Smooth muscle cell (in vitro differentiated cells): ENCODE results near the gene FAM13A. TPM values are rescaled to one million over a fixed set of nuclear protein-coding genes. Genes with fewer than 3 reads are reported as not detected.
A peak's percentile ranks its signal among the peaks of the same experiment; 100 is the strongest.

Source experiments
- DNase-seq: peaks from one replicate; lab custom pipeline; 2025; ENCODE audit not compliant: unreplicated experiment; lab: John Stamatoyannopoulos, UW
- H2AFZ ChIP-seq: fragments of 200-600 bp; sonication (generic); 2 replicates; pipeline ENCODE4 v1.6.0; 2016; ENCODE audit warnings: antibody characterized with exemption, low read depth, mild to moderate bottlenecking
- H3F3A ChIP-seq: fragments of 200-600 bp; sonication (generic); 2 replicates; pipeline ENCODE4 v1.6.0; 2017; ENCODE audit warnings: antibody characterized with exemption, low read depth
- H3K27ac ChIP-seq: fragments of 200-600 bp; sonication (generic); 2 replicates; pipeline ENCODE4 v1.5.1; 2016; ENCODE audit warnings: low read depth, mild to moderate bottlenecking
- H3K27me3 ChIP-seq: fragments of 200-600 bp; sonication (generic); 2 replicates; pipeline ENCODE4 v1.6.1; 2016; ENCODE audit warnings: low read depth, mild to moderate bottlenecking
- H3K36me3 ChIP-seq: fragments of 200-600 bp; sonication (generic); 2 replicates; pipeline ENCODE4 v1.5.1; 2016; ENCODE audit warnings: low read depth
- H3K4me1 ChIP-seq: fragments of 200-600 bp; sonication (generic); 2 replicates; pipeline ENCODE4 v1.5.1; 2016; ENCODE audit warnings: low read depth
- H3K4me2 ChIP-seq: fragments of 200-600 bp; sonication (generic); 2 replicates; pipeline ENCODE4 v1.6.0; 2016; ENCODE audit warnings: mild to moderate bottlenecking
- H3K4me3 ChIP-seq: fragments of 200-600 bp; sonication (generic); 2 replicates; pipeline ENCODE4 v1.5.1; 2016; ENCODE audit warnings: mild to moderate bottlenecking
- H3K79me2 ChIP-seq: fragments of 200-600 bp; sonication (generic); 2 replicates; pipeline ENCODE4 v1.6.0; 2016; ENCODE audit warnings: low read depth, mild to moderate bottlenecking
- H3K9ac ChIP-seq: fragments of 200-600 bp; sonication (generic); 2 replicates; pipeline ENCODE4 v1.6.0; 2016; ENCODE audit warnings: low read depth
- H3K9me3 ChIP-seq: fragments of 200-600 bp; sonication (generic); replicated peaks from 2 replicates; pipeline ENCODE4 v1.5.1; 2016; ENCODE audit warnings: low read depth
- H4K20me1 ChIP-seq: fragments of 200-600 bp; sonication (generic); 2 replicates; pipeline ENCODE4 v1.6.0; 2016; ENCODE audit warnings: low read depth
- CTCF ChIP-seq: fragments of 200-600 bp; sonication (generic); IDR thresholded peaks from 2 replicates; pipeline ENCODE4 v1.5.1; 2017; ENCODE audit warnings: borderline replicate concordance, mild to moderate bottlenecking, antibody characterized with exemption; ENCODE audit not compliant: insufficient read depth, poor library complexity, severe bottlenecking
- WGBS: methylation state at CpG from one replicate; pipeline ENCODE4 v1.1.7; 2016; ENCODE audit warnings: low lambda C conversion rate; 5-methylcytosine and 5-hydroxymethylcytosine counted together
- polyA plus RNA-seq: library from polyadenylated mRNA; unstranded; fragments of >200 nt; fragmentation: Nextera tagmentation; extraction: Ambion mirVana; gene quantifications from 2 replicates; pipeline ENCODE4 v1.2.1, GENCODE V29; 2016
- total RNA-seq: library from RNA; depleted of rRNA; stranded (reverse); fragments of >200 nt; gene quantifications from 2 replicates; pipeline ENCODE4 v1.2.3, GENCODE V29; 2014

Gene FAM13A
- total and polyA plus RNA-seq, 2 experiments from 2014 or later: 14.6 to 39.9 TPM

- DNase-seq: no peak
- no peaks in the 10 kb centered on the region for H4K20me1 ChIP-seq
- peak overlapping the region; percentile 95 for H3K27ac ChIP-seq
- TF ChIP-seq CTCF: no peak
- H3K4me3 ChIP-seq: no peak overlapping the region
- H3K9ac ChIP-seq: peak overlapping the region; percentile 66
- no peak overlapping the region for H2AFZ ChIP-seq
- H3F3A ChIP-seq: peaks cover 16% of the 10 kb centered on the region
- H3K4me2 ChIP-seq: peak overlapping the region; percentile 73
- H3K9me3 ChIP-seq: no peaks in the 10 kb centered on the region
- H3K27me3 ChIP-seq: no peaks in the 10 kb centered on the region
- WGBS: 0% methylated on average over 1 of the region's 1 CpG
- peaks cover 4% of the 10 kb centered on the region for H3K36me3 ChIP-seq
- no peaks in the 10 kb centered on the region for H3K79me2 ChIP-seq
- peaks cover 13% of the 10 kb centered on the region for H3K4me1 ChIP-seq
These were observed 264.7 kb downstream of the FAM13A start for GRCh38 chr4:88792268-88792781.

- Histone ChIP-seq H3K36me3 (peaks cover 12% of the 10 kb centered on the region), H3K4me2 (peak overlapping the region; percentile 62), H2AFZ (no peak overlapping the region), H3F3A (peaks cover 16% of the 10 kb centered on the region), H3K9ac (peak overlapping the region; percentile 66), H3K27me3 (no peaks in the 10 kb centered on the region), H3K27ac (peak overlapping the region; percentile 95), H3K4me1 (peaks cover 13% of the 10 kb centered on the region), H3K79me2 (no peaks in the 10 kb centered on the region), H4K20me1 (no peaks in the 10 kb centered on the region), H3K9me3 (no peaks in the 10 kb centered on the region), H3K4me3 (no peak overlapping the region)
- WGBS: 93% methylated on average over 1 of the region's 1 CpG
- peak; percentile 13 for TF ChIP-seq CTCF
- no peak for DNase-seq
These were observed 265.7 kb downstream of the FAM13A start for GRCh38 chr4:88791274-88791673.

GRCh38 chr4:88788895-88789294 lies 268.1 kb downstream of the FAM13A start:
- H3K36me3 ChIP-seq: peaks cover 21% of the 10 kb centered on the region
- no peak for TF ChIP-seq CTCF
- no peak overlapping the region for H3K4me3 ChIP-seq

GRCh38 chr4:88788424-88788823 lies 268.6 kb downstream of the FAM13A start:
- H2AFZ ChIP-seq: no peak overlapping the region
- H3K4me1 ChIP-seq: peaks cover 13% of the 10 kb centered on the region
- WGBS: 95% methylated on average over 1 of the region's 1 CpG
- H3K9ac ChIP-seq: no peak overlapping the region
- H3K4me3 ChIP-seq: no peak overlapping the region
- H3F3A ChIP-seq: peaks cover 16% of the 10 kb centered on the region
- H3K4me2 ChIP-seq: no peak overlapping the region
- no peaks in the 10 kb centered on the region for H3K27me3 ChIP-seq
- H4K20me1 ChIP-seq: no peaks in the 10 kb centered on the region
- H3K79me2 ChIP-seq: no peaks in the 10 kb centered on the region
- H3K36me3 ChIP-seq: peaks cover 21% of the 10 kb centered on the region
- no peak for DNase-seq
- no peak overlapping the region for H3K27ac ChIP-seq
- no peak for TF ChIP-seq CTCF
- H3K9me3 ChIP-seq: no peaks in the 10 kb centered on the region

More at GRCh38 chr4:88788895-88789294, 268.1 kb downstream of the FAM13A start:
- Histone ChIP-seq H3K9me3 (no peaks in the 10 kb centered on the region), H3K9ac (no peak overlapping the region), H2AFZ (no peak overlapping the region), H4K20me1 (no peaks in the 10 kb centered on the region), H3K27ac (no peak overlapping the region), H3K4me2 (no peak overlapping the region), H3K79me2 (no peaks in the 10 kb centered on the region), H3K4me1 (peaks cover 13% of the 10 kb centered on the region), H3K27me3 (no peaks in the 10 kb centered on the region), H3F3A (peaks cover 16% of the 10 kb centered on the region)
- DNase-seq: no peak
